ENCODE results near the gene BSCL2.

Gene BSCL2

GRCh38 chr11:62667460-62667859 is 39.8 kb downstream of the BSCL2 start:
- Histone ChIP-seq H3K27me3 (ENCODE audit: insufficient read depth, low read length, poor library complexity) (no peaks in the 10 kb centered on the region), H2BK120ac (ENCODE audit: low read depth, low read length) (no peak overlapping the region), H3K18ac (ENCODE audit: low read length) (no peak overlapping the region), H3K4ac (ENCODE audit: low read depth, low read length) (no peak overlapping the region), H3K9ac (ENCODE audit: low read length) (peak overlapping the region; percentile 96), H3K23ac (ENCODE audit: low read length) (no peak overlapping the region), H3K4me3 (ENCODE audit: low read length) (no peak overlapping the region), H4K8ac (ENCODE audit: low read depth, low read length) (no peak overlapping the region), H2BK15ac (replicated peaks; ENCODE audit: low read depth) (no peak overlapping the region), H4K5ac (ENCODE audit: low read length) (no peak overlapping the region), H2AK5ac (ENCODE audit: low read length) (no peak overlapping the region), H3K79me1 (ENCODE audit: low read length) (peaks cover 13% of the 10 kb centered on the region), H3K4me2 (ENCODE audit: low read length) (no peak overlapping the region), H2BK5ac (ENCODE audit: low read length) (no peak overlapping the region), H3K56ac (ENCODE audit: low read length) (no peak overlapping the region), H3K79me2 (ENCODE audit: control insufficient read depth, insufficient read depth, low read length) (peaks cover 33% of the 10 kb centered on the region), H3K27ac (ENCODE audit: low read depth, low read length) (no peak overlapping the region), H3K4me1 (ENCODE audit: control insufficient read depth, low read depth, low read length) (no peaks in the 10 kb centered on the region), H3K36me3 (ENCODE audit: control insufficient read depth, insufficient read depth, low read length) (peaks cover 1% of the 10 kb centered on the region)
- WGBS (ENCODE audit: extremely low coverage, insufficient coverage, low lambda C conversion rate), result no CpG with 5 or more reads among the region's 2 CpGs
- DNase-seq, result no peak

GRCh38 chr11:62666259-62666926 is 40.8 kb downstream of the BSCL2 start:
- H4K8ac ChIP-seq (ENCODE audit: low read depth, low read length), result no peak overlapping the region
- H4K5ac ChIP-seq (ENCODE audit: low read length), result no peak overlapping the region
- H3K27ac ChIP-seq (ENCODE audit: low read depth, low read length), result peak overlapping the region; percentile 25
- no peak overlapping the region for H2BK120ac ChIP-seq (ENCODE audit: low read depth, low read length)
- H3K4ac ChIP-seq (ENCODE audit: low read depth, low read length), result peak overlapping the region; percentile 38
- peaks cover 33% of the 10 kb centered on the region for H3K79me2 ChIP-seq (ENCODE audit: control insufficient read depth, insufficient read depth, low read length)
- no peaks in the 10 kb centered on the region for H3K4me1 ChIP-seq (ENCODE audit: control insufficient read depth, low read depth, low read length)
- H3K4me3 ChIP-seq (ENCODE audit: low read length), result peak overlapping the region; percentile 80
- H3K56ac ChIP-seq (ENCODE audit: low read length), result peak overlapping the region; percentile 96
- H2BK5ac ChIP-seq (ENCODE audit: low read length), result peak overlapping the region; percentile 18
- peak overlapping the region; percentile 96 for H3K9ac ChIP-seq (ENCODE audit: low read length)
- H2BK15ac ChIP-seq (replicated peaks; ENCODE audit: low read depth), result no peak overlapping the region
- DNase-seq, result no peak
- H3K4me2 ChIP-seq (ENCODE audit: low read length), result peak overlapping the region; percentile 69
- no peak overlapping the region for H2AK5ac ChIP-seq (ENCODE audit: low read length)
- H3K23ac ChIP-seq (ENCODE audit: low read length), result peak overlapping the region; percentile 54
- WGBS (ENCODE audit: extremely low coverage, insufficient coverage, low lambda C conversion rate), result no CpG with 5 or more reads among the region's 16 CpGs
- peaks cover 4% of the 10 kb centered on the region for H3K36me3 ChIP-seq (ENCODE audit: control insufficient read depth, insufficient read depth, low read length)
- H3K27me3 ChIP-seq (ENCODE audit: insufficient read depth, low read length, poor library complexity), result no peaks in the 10 kb centered on the region
- no peak overlapping the region for H3K18ac ChIP-seq (ENCODE audit: low read length)
- peaks cover 15% of the 10 kb centered on the region for H3K79me1 ChIP-seq (ENCODE audit: low read length)

GRCh38 chr11:62665599-62666258 is 41.5 kb downstream of the BSCL2 start:
- peak; percentile 57 for DNase-seq
- Histone ChIP-seq H4K8ac (ENCODE audit: low read depth, low read length) (peak overlapping the region; percentile 42), H3K18ac (ENCODE audit: low read length) (peak overlapping the region; percentile 94), H3K27me3 (ENCODE audit: insufficient read depth, low read length, poor library complexity) (no peaks in the 10 kb centered on the region), H3K9ac (ENCODE audit: low read length) (peak overlapping the region; percentile 96), H3K56ac (ENCODE audit: low read length) (peak overlapping the region; percentile 96), H3K79me2 (ENCODE audit: control insufficient read depth, insufficient read depth, low read length) (peaks cover 33% of the 10 kb centered on the region), H4K5ac (ENCODE audit: low read length) (no peak overlapping the region), H3K27ac (ENCODE audit: low read depth, low read length) (peak overlapping the region; percentile 73), H2BK120ac (ENCODE audit: low read depth, low read length) (peak overlapping the region; percentile 7), H2BK5ac (ENCODE audit: low read length) (peak overlapping the region; percentile 48), H3K4me3 (ENCODE audit: low read length) (peak overlapping the region; percentile 80), H3K4me1 (ENCODE audit: control insufficient read depth, low read depth, low read length) (no peaks in the 10 kb centered on the region), H3K23ac (ENCODE audit: low read length) (peak overlapping the region; percentile 54), H3K4me2 (ENCODE audit: low read length) (peak overlapping the region; percentile 69), H2AK5ac (ENCODE audit: low read length) (peak overlapping the region; percentile 20), H3K79me1 (ENCODE audit: low read length) (peaks cover 15% of the 10 kb centered on the region), H3K36me3 (ENCODE audit: control insufficient read depth, insufficient read depth, low read length) (peaks cover 4% of the 10 kb centered on the region), H2BK15ac (replicated peaks; ENCODE audit: low read depth) (no peak overlapping the region), H3K4ac (ENCODE audit: low read depth, low read length) (peak overlapping the region; percentile 95)
- no CpG with 5 or more reads among the region's 39 CpGs for WGBS (ENCODE audit: extremely low coverage, insufficient coverage, low lambda C conversion rate)

- Histone ChIP-seq H4K5ac (ENCODE audit: low read length) (no peak within 1 kb of the TSS), H4K8ac (ENCODE audit: low read depth, low read length) (peak within 1 kb of the TSS; percentile 42), H2BK5ac (ENCODE audit: low read length) (peak within 1 kb of the TSS; percentile 63), H3K36me3 (ENCODE audit: control insufficient read depth, insufficient read depth, low read length) (peaks cover 4% of the 10 kb centered on the region), H3K4me2 (ENCODE audit: low read length) (peak within 1 kb of the TSS; percentile 69), H3K23ac (ENCODE audit: low read length) (peak within 1 kb of the TSS; percentile 94), H3K27me3 (ENCODE audit: insufficient read depth, low read length, poor library complexity) (no peaks in the 10 kb centered on the region), H2AK5ac (ENCODE audit: low read length) (peak within 1 kb of the TSS; percentile 20), H3K4me3 (ENCODE audit: low read length) (peak within 1 kb of the TSS; percentile 98), H3K18ac (ENCODE audit: low read length) (peak within 1 kb of the TSS; percentile 100), H3K56ac (ENCODE audit: low read length) (peak within 1 kb of the TSS; percentile 98), H3K79me2 (ENCODE audit: control insufficient read depth, insufficient read depth, low read length) (peaks cover 33% of the 10 kb centered on the region), H3K9ac (ENCODE audit: low read length) (peak within 1 kb of the TSS; percentile 96), H3K79me1 (ENCODE audit: low read length) (peaks cover 15% of the 10 kb centered on the region), H2BK15ac (replicated peaks; ENCODE audit: low read depth) (no peak within 1 kb of the TSS), H3K4me1 (ENCODE audit: control insufficient read depth, low read depth, low read length) (no peaks in the 10 kb centered on the region), H2BK120ac (ENCODE audit: low read depth, low read length) (peak within 1 kb of the TSS; percentile 55), H3K27ac (ENCODE audit: low read depth, low read length) (peak within 1 kb of the TSS; percentile 99), H3K4ac (ENCODE audit: low read depth, low read length) (peak within 1 kb of the TSS; percentile 98)
- no CpG with 5 or more reads among the region's 47 CpGs for WGBS (ENCODE audit: extremely low coverage, insufficient coverage, low lambda C conversion rate)
- peak; percentile 96 for DNase-seq
These were observed 42.1 kb downstream of the BSCL2 start, which contains the start of the genes C11orf98 and CSKMT for GRCh38 chr11:62665075-62665598. Gene C11orf98, minus strand, starts transcription at chr11:62665210. Its CDS starts 41 bp downstream, at chr11:62665169. Gene CSKMT, plus strand, starts transcription at chr11:62665312. Its CDS starts 568 bp downstream, at chr11:62665880.

- no peak overlapping the region for H4K8ac ChIP-seq (ENCODE audit: low read depth, low read length)
These were observed 42.7 kb downstream of the BSCL2 start for GRCh38 chr11:62664405-62665074.

More at GRCh38 chr11:62664405-62665074, 42.7 kb downstream of the BSCL2 start:
- no peak overlapping the region for H4K5ac ChIP-seq (ENCODE audit: low read length)
- peak overlapping the region; percentile 98 for H3K4me3 ChIP-seq (ENCODE audit: low read length)
- peak overlapping the region; percentile 63 for H2BK5ac ChIP-seq (ENCODE audit: low read length)
- peaks cover 33% of the 10 kb centered on the region for H3K79me2 ChIP-seq (ENCODE audit: control insufficient read depth, insufficient read depth, low read length)
- peaks cover 4% of the 10 kb centered on the region for H3K36me3 ChIP-seq (ENCODE audit: control insufficient read depth, insufficient read depth, low read length)
- DNase-seq, result peak; percentile 92
- H3K9ac ChIP-seq (ENCODE audit: low read length), result peak overlapping the region; percentile 93
- H2AK5ac ChIP-seq (ENCODE audit: low read length), result no peak overlapping the region
- H3K27ac ChIP-seq (ENCODE audit: low read depth, low read length), result peak overlapping the region; percentile 99
- H3K56ac ChIP-seq (ENCODE audit: low read length), result peak overlapping the region; percentile 98
- WGBS (ENCODE audit: extremely low coverage, insufficient coverage, low lambda C conversion rate), result no CpG with 5 or more reads among the region's 36 CpGs
- H2BK120ac ChIP-seq (ENCODE audit: low read depth, low read length), result peak overlapping the region; percentile 55
- H3K4me1 ChIP-seq (ENCODE audit: control insufficient read depth, low read depth, low read length), result no peaks in the 10 kb centered on the region
- H3K18ac ChIP-seq (ENCODE audit: low read length), result peak overlapping the region; percentile 100
- peaks cover 15% of the 10 kb centered on the region for H3K79me1 ChIP-seq (ENCODE audit: low read length)
- H3K4ac ChIP-seq (ENCODE audit: low read depth, low read length), result peak overlapping the region; percentile 98
- peak overlapping the region; percentile 50 for H3K4me2 ChIP-seq (ENCODE audit: low read length)
- no peak overlapping the region for H2BK15ac ChIP-seq (replicated peaks; ENCODE audit: low read depth)
- peak overlapping the region; percentile 94 for H3K23ac ChIP-seq (ENCODE audit: low read length)
- no peaks in the 10 kb centered on the region for H3K27me3 ChIP-seq (ENCODE audit: insufficient read depth, low read length, poor library complexity)

All from mesendoderm (in vitro differentiated cells).